AG10803 (cell line): ENCODE results near the gene OTOF.
A peak's percentile ranks its signal among the peaks of the same experiment; 100 is the strongest.

Experiments
- DNase-seq: peaks from one replicate; pipeline ENCODE4 v3.0.0; 2010; ENCODE audit warnings: low read depth
- H3K4me3 ChIP-seq: 2 replicates; pipeline ENCODE4 v1.5.1; 2011; ENCODE audit warnings: mild to moderate bottlenecking, low read length, control low read depth
- CTCF ChIP-seq: conservative IDR thresholded peaks from 2 replicates; pipeline ENCODE4 v1.5.1; 2011; ENCODE audit warnings: mild to moderate bottlenecking, low read length, control low read depth, inconsistent platforms

OTOF gene

GRCh38 chr2:26477911-26478253, at the start of gene OTOF:
TSS of gene OTOF (minus strand) at chr2:26478124.
- no peak for TF ChIP-seq CTCF
- peak; percentile 73 for DNase-seq
- no peak within 1 kb of the TSS for H3K4me3 ChIP-seq

GRCh38 chr2:26526589-26526988, 48.7 kb upstream of the OTOF start:
- H3K4me3 ChIP-seq, result no peak overlapping the region
- TF ChIP-seq CTCF, result no peak
- no peak for DNase-seq

- no peak for TF ChIP-seq CTCF
- no peak overlapping the region for H3K4me3 ChIP-seq
- no peak for DNase-seq
Observed at GRCh38 chr2:26526105-26526504, 48.2 kb upstream of the OTOF start.

GRCh38 chr2:26523750-26524149, 45.8 kb upstream of the OTOF start:
- no peak for DNase-seq
- H3K4me3 ChIP-seq, result no peak overlapping the region
- no peak for TF ChIP-seq CTCF

- DNase-seq, result no peak
- no peak overlapping the region for H3K4me3 ChIP-seq
- TF ChIP-seq CTCF, result no peak
Observed at GRCh38 chr2:26522751-26523171, 44.8 kb upstream of the OTOF start.

- no peak for DNase-seq
- TF ChIP-seq CTCF, result no peak
- no peak overlapping the region for H3K4me3 ChIP-seq
Observed at GRCh38 chr2:26522325-26522724, 44.4 kb upstream of the OTOF start.

GRCh38 chr2:26521913-26522180, 43.9 kb upstream of the OTOF start:
- no peak for TF ChIP-seq CTCF
- DNase-seq, result no peak
- no peak overlapping the region for H3K4me3 ChIP-seq
